H1 (cell line): Measurements from ENCODE around the gene BCAS4. TPM values are rescaled to one million over a fixed set of nuclear protein-coding genes. Genes with fewer than 3 reads are reported as not detected.

ENCODE experiments used
- CTCF ChIA-PET: fragments of 300-600 bp; sonication (Branson Sonifier 250); formaldehyde crosslinking; loops from one replicate; lab custom pipeline; 2021; ENCODE audit not compliant: partially characterized antibody; lab: Charles Lee
- POLR2A ChIA-PET: fragments of 300-600 bp; sonication (Branson Sonifier 250); formaldehyde crosslinking; loops from one replicate; lab custom pipeline; 2021; ENCODE audit warnings: inconsistent platforms; ENCODE audit not compliant: partially characterized antibody; lab: Charles Lee
- DNase-seq, 2 experiments: peaks; one replicate each; pipeline versions ENCODE4 v3.0.0 to v3.0.0-alpha.2; 2010 to 2022; ENCODE audit warnings: low spot score in 2 of 2, low read depth in 1 of 2, mixed read lengths in 1 of 2
- FAIRE-seq: peaks from 2 replicates; lab custom pipeline; 2011; peaks lifted over from hg19 to GRCh38; lab: Jason Lieb, UNC
- H2AFZ ChIP-seq: 2 replicates; pipeline ENCODE4 v1.8.1; 2012; ENCODE audit warnings: low read length, inconsistent platforms
- H2AK5ac ChIP-seq: 2 replicates; pipeline ENCODE4 v1.6.1; 2013; ENCODE audit warnings: low read depth, low read length
- H2BK120ac ChIP-seq: replicated peaks from 2 replicates; pipeline ENCODE3; 2013; ENCODE audit warnings: low read depth, low read length, inconsistent platforms
- H2BK12ac ChIP-seq: 2 replicates; pipeline ENCODE4 v1.6.1; 2013; ENCODE audit warnings: low read depth, low read length
- H2BK15ac ChIP-seq: 2 replicates; pipeline ENCODE4 v1.6.1; 2013; ENCODE audit warnings: low read length
- H2BK20ac ChIP-seq: 2 replicates; pipeline ENCODE4 v1.6.1; 2013; ENCODE audit warnings: low read length
- H2BK5ac ChIP-seq: 2 replicates; pipeline ENCODE4 v1.6.1; 2013; ENCODE audit warnings: low read depth, low read length
- H3K14ac ChIP-seq: 2 replicates; pipeline ENCODE4 v1.6.1; 2013; ENCODE audit warnings: inconsistent platforms; ENCODE audit not compliant: insufficient read length
- H3K18ac ChIP-seq: 2 replicates; pipeline ENCODE4 v1.6.1; 2013; ENCODE audit warnings: low read length; ENCODE audit errors: extremely low read depth
- H3K23ac ChIP-seq: 2 replicates; pipeline ENCODE4 v1.6.1; 2013; ENCODE audit warnings: inconsistent platforms; ENCODE audit not compliant: insufficient read length
- H3K23me2 ChIP-seq: 2 replicates; pipeline ENCODE4 v1.6.1; 2013; ENCODE audit warnings: low read depth, low read length
- H3K27ac ChIP-seq: 2 replicates; pipeline ENCODE4 v1.6.1; 2011; ENCODE audit warnings: low read depth, low read length, inconsistent platforms
- H3K27me3 ChIP-seq, 4 experiments: replicated peaks in 1 of 4; 1 replicate in 1 of 4; 2 replicates in 3 of 4; pipeline versions ENCODE4 v1.6.1 to v1.8.1; 2011 to 2013; ENCODE audit warnings: low read length in 3 of 4, mild to moderate bottlenecking in 3 of 4, inconsistent platforms in 2 of 4, mixed read lengths in 2 of 4, moderate library complexity in 1 of 4; ENCODE audit not compliant: control insufficient read depth in 3 of 4, insufficient read depth in 3 of 4; ENCODE audit errors: extremely low read depth in 1 of 4
- H3K36me3 ChIP-seq, 4 experiments: 2 replicates each; pipeline versions ENCODE4 v1.6.1 to v1.8.1; 2011 to 2013; ENCODE audit warnings: mild to moderate bottlenecking in 4 of 4, low read length in 3 of 4, moderate library complexity in 2 of 4, control low read depth in 1 of 4, inconsistent platforms in 1 of 4; ENCODE audit not compliant: insufficient read depth in 4 of 4, control insufficient read depth in 2 of 4
- H3K4ac ChIP-seq: replicated peaks from 2 replicates; pipeline ENCODE3; 2013; ENCODE audit warnings: low read length, low read depth, mixed read lengths, inconsistent platforms; ENCODE audit not compliant: insufficient read length
- H3K4me1 ChIP-seq, 4 experiments: replicated peaks in 1 of 4; 1 replicate in 1 of 4; 2 replicates in 3 of 4; pipeline versions ENCODE4 v1.6.1 to v1.8.1; 2011 to 2013; ENCODE audit warnings: low read length in 3 of 4, inconsistent platforms in 2 of 4, mixed read lengths in 1 of 4; ENCODE audit not compliant: insufficient read depth in 4 of 4, control insufficient read depth in 3 of 4
- H3K4me2 ChIP-seq, 2 experiments: 2 replicates each; pipeline versions ENCODE4 v1.6.1 to v1.8.1; 2011 to 2013; ENCODE audit warnings: low read depth in 2 of 2, low read length in 2 of 2, control low read depth in 1 of 2, inconsistent platforms in 1 of 2, mild to moderate bottlenecking in 1 of 2; ENCODE audit not compliant: insufficient read depth in 1 of 2
- H3K4me3 ChIP-seq, 4 experiments: fragments of 200-600, 300-600 bp in 1 of 4; sonication (generic), shearing (Covaris generic), sonication (Bioruptor Twin) in 1 of 4; 2 replicates each; pipeline versions ENCODE4 v1.5.1 to v1.8.1; 2011 to 2016; ENCODE audit warnings: low read length in 4 of 4, low read depth in 3 of 4, control low read depth in 2 of 4, inconsistent platforms in 2 of 4, mild to moderate bottlenecking in 2 of 4, mixed read lengths in 1 of 4, moderate library complexity in 1 of 4; ENCODE audit not compliant: insufficient read depth in 2 of 4; ENCODE audit errors: extremely low read depth in 1 of 4
- H3K56ac ChIP-seq: replicated peaks from 2 replicates; pipeline ENCODE3; 2013; ENCODE audit warnings: low read depth, mild to moderate bottlenecking, mixed read lengths, low read length, inconsistent platforms; ENCODE audit not compliant: insufficient read length
- H3K79me1 ChIP-seq: 2 replicates; pipeline ENCODE4 v1.6.1; 2013; ENCODE audit warnings: low read depth, low read length, control low read depth
- H3K79me2 ChIP-seq, 2 experiments: 2 replicates each; pipeline versions ENCODE4 v1.6.1 to v1.8.1; 2012 to 2013; ENCODE audit warnings: low read length in 2 of 2, mild to moderate bottlenecking in 2 of 2, inconsistent platforms in 1 of 2; ENCODE audit not compliant: insufficient read depth in 2 of 2, control insufficient read depth in 1 of 2
- H3K9ac ChIP-seq, 4 experiments: replicated peaks in 1 of 4; 1 replicate in 1 of 4; 2 replicates in 3 of 4; pipeline versions ENCODE4 v1.6.1 to v1.8.1; 2011 to 2013; ENCODE audit warnings: low read depth in 3 of 4, low read length in 3 of 4, control low read depth in 2 of 4, mild to moderate bottlenecking in 2 of 4, moderate library complexity in 2 of 4, inconsistent platforms in 1 of 4; ENCODE audit errors: extremely low read depth in 1 of 4
- H3K9me3 ChIP-seq, 2 experiments: 2 replicates each; pipeline versions ENCODE4 v1.6.1 to v1.8.1; 2012 to 2013; ENCODE audit warnings: mild to moderate bottlenecking in 2 of 2, moderate library complexity in 2 of 2, control low read depth in 1 of 2, inconsistent platforms in 1 of 2, low read depth in 1 of 2, low read length in 1 of 2, mixed read lengths in 1 of 2; ENCODE audit not compliant: insufficient read depth in 2 of 2
- H4K20me1 ChIP-seq, 2 experiments: replicated peaks in 1 of 2; 2 replicates each; pipeline versions ENCODE3 to v1.8.1; 2011 to 2013; ENCODE audit warnings: inconsistent platforms in 2 of 2, low read length in 2 of 2, mild to moderate bottlenecking in 1 of 2; ENCODE audit not compliant: insufficient read depth in 2 of 2, control insufficient read depth in 1 of 2
- H4K5ac ChIP-seq: 2 replicates; pipeline ENCODE4 v1.6.1; 2013; ENCODE audit warnings: low read length, low read depth, mixed read lengths, inconsistent platforms; ENCODE audit not compliant: insufficient read length
- H4K8ac ChIP-seq: 2 replicates; pipeline ENCODE4 v1.8.0; 2013; ENCODE audit warnings: mild to moderate bottlenecking, moderate library complexity, low read length, inconsistent platforms; ENCODE audit not compliant: insufficient read depth; ENCODE audit errors: extremely low read depth
- H4K91ac ChIP-seq: replicated peaks from 2 replicates; pipeline ENCODE3; 2013; ENCODE audit warnings: low read length, mixed read lengths, inconsistent platforms; ENCODE audit not compliant: insufficient read length
- BRCA1 ChIP-seq: IDR thresholded peaks from 2 replicates; pipeline ENCODE4 v1.6.1; 2012; ENCODE audit warnings: low read depth, low read length, improper control_type of control experiment
- CBX5 ChIP-seq: fragments of 300-800, 300-1000 bp; sonication (generic); IDR thresholded peaks from 2 replicates; pipeline ENCODE4 v1.7.1; 2016; ENCODE audit warnings: antibody characterized with exemption, low read length, low read depth
- HDAC2 ChIP-seq, 2 experiments: fragments of 300-600 bp in 1 of 2; sonication (generic) in 1 of 2; IDR thresholded peaks; 2 replicates each; pipeline ENCODE4 v1.6.1; 2011 to 2012; ENCODE audit warnings: low read depth in 2 of 2, low read length in 2 of 2, mild to moderate bottlenecking in 2 of 2, moderate library complexity in 2 of 2, borderline replicate concordance in 1 of 2, inconsistent platforms in 1 of 2
- SP4 ChIP-seq: IDR thresholded peaks from 2 replicates; pipeline ENCODE4 v1.6.1; 2012; ENCODE audit warnings: low read length, inconsistent platforms
- TBP ChIP-seq: IDR thresholded peaks from 2 replicates; pipeline ENCODE4 v1.6.1; 2011; ENCODE audit warnings: low read depth, low read length, improper control_type of control experiment
- WGBS, 2 experiments: shearing (Covaris generic) in 1 of 2; methylation state at CpG; one replicate each; pipeline versions ENCODE4 v1.1.6 to v1.1.7; 2013 to 2015; ENCODE audit warnings: low lambda C conversion rate in 2 of 2, mixed read lengths in 2 of 2, inconsistent platforms in 1 of 2, low coverage in 1 of 2, missing lambda C conversion rate in 1 of 2; ENCODE audit not compliant: insufficient replicate concordance in 2 of 2, insufficient coverage in 1 of 2, insufficient read length in 1 of 2; ENCODE audit errors: extremely low coverage in 1 of 2, missing lambda C conversion rate in 1 of 2; 5-methylcytosine and 5-hydroxymethylcytosine counted together
- polyA plus RNA-seq, 7 experiments: library from polyadenylated mRNA; depleted of rRNA in 3 of 7; stranded (reverse) in 5 of 7; unstranded in 2 of 7; fragments of >200 nt in 5 of 7; fragments of 200-250 nt in 2 of 7; gene quantifications; 1 replicate in 5 of 7; 2 replicates in 1 of 7; 4 replicates in 1 of 7; pipeline versions ENCODE4 v1.2.1 to v1.2.3, GENCODE V29; 2011 to 2013; ENCODE audit warnings: missing spikeins in 2 of 7, mixed read lengths in 2 of 7
- total RNA-seq: library from RNA; stranded (reverse); fragmentation: NEBNext Ultra II Directional; extraction: Animal tissue kit (Norgen Biotek cat#: 25700); gene quantifications from 2 replicates; pipeline ENCODE4 v1.2.1, GENCODE V29; 2021

Gene BCAS4
- total and polyA plus RNA-seq, 2 of the 8 experiments (the other 6 are each of a cell fraction or from before 2014, with no cell fraction given) = 21.2 to 23.6 TPM

- H3K23me2 ChIP-seq = no peaks in the 10 kb centered on the region
- H3K4me2 ChIP-seq = no peak overlapping the region
- no peak overlapping the region for H2BK12ac ChIP-seq
- no peak overlapping the region for H3K14ac ChIP-seq
- no peaks in the 10 kb centered on the region for H3K9me3 ChIP-seq
- no peak for TF ChIP-seq BRCA1
- no peak for TF ChIP-seq TBP
- TF ChIP-seq HDAC2 (IDR thresholded peaks at IDR 0.05; ENCODE audit: borderline replicate concordance in 1 of 2, low read depth in 2 of 2, low read length in 2 of 2) = no peak
- no peak for TF ChIP-seq CBX5
- no peak for TF ChIP-seq SP4
- no peaks in the 10 kb centered on the region for H3K79me2 ChIP-seq
- H4K91ac ChIP-seq = no peak overlapping the region
- H3K27ac ChIP-seq = no peak overlapping the region
- H3K4me1 ChIP-seq = peaks cover 0 to 4% (median 3%) of the 10 kb centered on the region in 4 experiments; a peak in 3 of 7 replicates
- H3K18ac ChIP-seq = no peak overlapping the region
- H3K56ac ChIP-seq = no peak overlapping the region
- H3K23ac ChIP-seq = no peak overlapping the region
- H3K79me1 ChIP-seq = no peaks in the 10 kb centered on the region
- no peak overlapping the region for H2AK5ac ChIP-seq
- no peak overlapping the region for H3K9ac ChIP-seq
- no peak overlapping the region for H3K4me3 ChIP-seq
- FAIRE-seq = no peak
- no peaks in the 10 kb centered on the region for H3K27me3 ChIP-seq
- no peak overlapping the region for H4K8ac ChIP-seq
- no peak overlapping the region for H2BK15ac ChIP-seq
- WGBS, 2 experiments = 89% methylated on average over 5 of the region's 5 CpGs; no CpG with 5 or more reads in 1 of the 2 experiments
- H3K36me3 ChIP-seq = no peaks in the 10 kb centered on the region
- H2BK20ac ChIP-seq = no peak overlapping the region
- H2BK5ac ChIP-seq = no peak overlapping the region
- no peak overlapping the region for H2AFZ ChIP-seq
- ChIA-PET CTCF (interaction anchor here (0.6 to 1.6 kb wide), 7 partner anchors 11 to 184 kb away, joined by 3 to 4 read pairs (median 4); partner anchors contain the start of gene BCAS4), POLR2A (interaction anchor here (1.2 kb wide), 1 partner anchor 17 kb away, joined by 3 read pairs; no protein-coding TSS in a partner anchor)
- no peak overlapping the region for H3K4ac ChIP-seq
- no peak overlapping the region for H4K5ac ChIP-seq
- H2BK120ac ChIP-seq = no peak overlapping the region
- no peak for DNase-seq
- H4K20me1 ChIP-seq = no peaks in the 10 kb centered on the region
Observed at GRCh38 chr20:50772420-50773185, 22.3 kb upstream of the BCAS4 start.
